HG03025 (cell line): ENCODE results near the gene MCAM.

ENCODE experiments used
- ATAC-seq: cut with Tn5 transposase; IDR thresholded peaks from one replicate; pipeline ENCODE4 v1.9.1; 2021; ENCODE audit warnings: mild to moderate bottlenecking, moderate library complexity; ENCODE audit not compliant: unreplicated experiment, low FRiP score

The MCAM gene

GRCh38 chr11:119345685-119346084, 28.8 kb upstream of the MCAM start:
- no peak for ATAC-seq

- no peak for ATAC-seq
These were observed 27.5 kb upstream of the MCAM start for GRCh38 chr11:119344291-119345010.

GRCh38 chr11:119343726-119344125, 26.8 kb upstream of the MCAM start:
- ATAC-seq: no peak

GRCh38 chr11:119342362-119343130, 25.6 kb upstream of the MCAM start:
- no peak for ATAC-seq

GRCh38 chr11:119342023-119342300, 25.0 kb upstream of the MCAM start:
- no peak for ATAC-seq

- no peak for ATAC-seq
These were observed 24.5 kb upstream of the MCAM start for GRCh38 chr11:119341222-119342022.

GRCh38 chr11:119340335-119341221, 23.6 kb upstream of the MCAM start, which contains the start of gene C1QTNF5:
Gene C1QTNF5, minus strand, starts transcription at chr11:119340883. Its CDS starts 486 bp downstream, at chr11:119340397.
- no peak for ATAC-seq

GRCh38 chr11:119339589-119340334, 22.8 kb upstream of the MCAM start:
- ATAC-seq: no peak

- ATAC-seq: no peak
These were observed 22.1 kb upstream of the MCAM start for GRCh38 chr11:119338965-119339588.

- ATAC-seq: no peak
These were observed 21.5 kb upstream of the MCAM start for GRCh38 chr11:119338318-119338890.

GRCh38 chr11:119337581-119338317, 20.8 kb upstream of the MCAM start:
- ATAC-seq: no peak

GRCh38 chr11:119336744-119337469, 20.0 kb upstream of the MCAM start:
- no peak for ATAC-seq

- ATAC-seq: no peak
These were observed 19.0 kb upstream of the MCAM start for GRCh38 chr11:119335655-119336543.

- no peak for ATAC-seq
These were observed 18.2 kb upstream of the MCAM start for GRCh38 chr11:119335091-119335654.

GRCh38 chr11:119334174-119334930, 17.4 kb upstream of the MCAM start, which contains the start of gene RNF26:
Gene RNF26, plus strand, starts transcription at chr11:119334527. Its CDS starts 596 bp downstream, at chr11:119335123.
- ATAC-seq: peak; percentile 92
